Measurements from ENCODE around the gene LRRFIP1.

Gene LRRFIP1

GRCh38 chr2:237742614-237743013, 115.2 kb downstream of the LRRFIP1 start:
- peaks cover 7% of the 10 kb centered on the region for H3K4me1 ChIP-seq (ENCODE audit: insufficient read depth, poor library complexity, severe bottlenecking)
- H3K36me3 ChIP-seq (ENCODE audit: low read depth): peaks cover 51% of the 10 kb centered on the region
- TF ChIP-seq CTCF (IDR thresholded peaks at IDR 0.05; ENCODE audit: poor library complexity, severe bottlenecking): no peak
- DNase-seq (ENCODE audit: low spot score) (no peak), ATAC-seq (ENCODE audit: low read depth) (no peak)
- no peaks in the 10 kb centered on the region for H3K9me3 ChIP-seq (ENCODE audit: severe bottlenecking)
- H3K27ac ChIP-seq (ENCODE audit: poor library complexity, severe bottlenecking): no peak overlapping the region
- no peaks in the 10 kb centered on the region for H3K27me3 ChIP-seq (ENCODE audit: insufficient read depth, poor library complexity, severe bottlenecking)
- no peak overlapping the region for H3K4me3 ChIP-seq (ENCODE audit: severe bottlenecking)

DNA sequence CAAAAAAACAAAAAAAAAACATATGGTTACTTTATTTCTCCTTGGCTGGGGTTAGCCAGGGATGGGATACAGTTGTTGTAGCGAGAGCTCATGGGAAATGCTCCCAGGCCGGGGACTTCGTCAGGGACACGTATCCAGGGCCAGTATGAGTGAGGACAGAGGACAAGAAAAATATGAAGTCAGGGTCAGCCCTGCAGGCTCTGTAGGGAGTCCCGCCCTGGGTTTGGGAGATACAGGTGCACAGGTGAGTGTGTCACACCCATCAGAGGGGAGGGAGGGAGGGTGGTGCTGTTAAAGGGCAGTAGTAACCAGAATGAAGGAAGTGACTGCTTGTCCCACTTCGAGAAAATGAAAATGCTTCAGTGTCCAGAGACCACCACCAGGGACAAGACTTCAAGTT, 115.6 kb downstream of the LRRFIP1 start:
- H3K4me3 ChIP-seq (ENCODE audit: severe bottlenecking): no peak overlapping the region
- H3K4me1 ChIP-seq (ENCODE audit: insufficient read depth, poor library complexity, severe bottlenecking): peaks cover 7% of the 10 kb centered on the region
- H3K9me3 ChIP-seq (ENCODE audit: severe bottlenecking): no peaks in the 10 kb centered on the region
- TF ChIP-seq CTCF (IDR thresholded peaks at IDR 0.05; ENCODE audit: poor library complexity, severe bottlenecking): no peak
- H3K27me3 ChIP-seq (ENCODE audit: insufficient read depth, poor library complexity, severe bottlenecking): no peaks in the 10 kb centered on the region
- ATAC-seq (ENCODE audit: low read depth) (no peak), DNase-seq (ENCODE audit: low spot score) (no peak)
- H3K27ac ChIP-seq (ENCODE audit: poor library complexity, severe bottlenecking): peak overlapping the region; percentile 30
- peaks cover 51% of the 10 kb centered on the region for H3K36me3 ChIP-seq (ENCODE audit: low read depth)

DNA sequence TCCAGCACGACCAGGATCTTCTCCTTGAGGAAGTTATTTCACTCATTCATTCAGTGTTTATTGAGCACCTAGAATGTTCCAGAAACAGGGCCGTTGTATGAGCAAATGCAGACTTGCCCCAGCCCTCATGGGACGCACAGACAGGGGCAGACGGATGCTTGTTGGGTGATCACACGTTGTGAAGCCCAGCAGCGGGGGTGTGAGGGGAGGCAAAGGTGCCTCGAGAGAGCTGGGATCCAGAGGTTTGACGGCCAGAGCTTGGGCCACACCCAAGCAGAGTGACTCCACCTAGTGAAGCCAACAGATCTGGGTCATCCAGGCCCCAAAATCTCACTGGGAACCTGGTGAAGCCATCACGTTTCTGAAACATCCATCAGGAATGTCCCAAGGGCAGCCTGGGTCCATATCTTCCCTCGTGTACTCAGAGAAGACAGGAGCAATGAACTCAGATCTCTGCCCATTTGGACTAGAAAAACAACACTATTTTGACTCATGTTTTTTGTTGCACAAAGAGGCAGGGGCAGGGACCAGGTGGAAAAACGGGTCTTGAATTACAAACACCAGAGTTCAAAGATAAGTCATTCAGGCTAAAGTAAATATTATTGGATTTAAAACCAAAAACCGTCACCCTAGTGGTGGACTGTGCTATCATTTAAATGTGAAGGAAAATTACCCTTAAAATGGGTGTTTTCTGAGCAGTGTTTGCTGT, 116.3 kb downstream of the LRRFIP1 start:
- ATAC-seq (ENCODE audit: low read depth) (peak; percentile 67), DNase-seq (ENCODE audit: low spot score) (no peak)
- no peaks in the 10 kb centered on the region for H3K9me3 ChIP-seq (ENCODE audit: severe bottlenecking)
- H3K4me3 ChIP-seq (ENCODE audit: severe bottlenecking): no peak overlapping the region
- TF ChIP-seq CTCF (IDR thresholded peaks at IDR 0.05; ENCODE audit: poor library complexity, severe bottlenecking): no peak
- H3K27me3 ChIP-seq (ENCODE audit: insufficient read depth, poor library complexity, severe bottlenecking): no peaks in the 10 kb centered on the region
- H3K4me1 ChIP-seq (ENCODE audit: insufficient read depth, poor library complexity, severe bottlenecking): peaks cover 7% of the 10 kb centered on the region
- peaks cover 53% of the 10 kb centered on the region for H3K36me3 ChIP-seq (ENCODE audit: low read depth)
- H3K27ac ChIP-seq (ENCODE audit: poor library complexity, severe bottlenecking): peak overlapping the region; percentile 30

GRCh38 chr2:237744270-237744612, 116.9 kb downstream of the LRRFIP1 start:
- Histone ChIP-seq H3K9me3 (ENCODE audit: severe bottlenecking) (no peaks in the 10 kb centered on the region), H3K27me3 (ENCODE audit: insufficient read depth, poor library complexity, severe bottlenecking) (no peaks in the 10 kb centered on the region), H3K4me3 (ENCODE audit: severe bottlenecking) (no peak overlapping the region), H3K36me3 (ENCODE audit: low read depth) (peaks cover 56% of the 10 kb centered on the region), H3K27ac (ENCODE audit: poor library complexity, severe bottlenecking) (peak overlapping the region; percentile 30), H3K4me1 (ENCODE audit: insufficient read depth, poor library complexity, severe bottlenecking) (peaks cover 7% of the 10 kb centered on the region)
- no peak for DNase-seq (ENCODE audit: low spot score)
- TF ChIP-seq CTCF (IDR thresholded peaks at IDR 0.05; ENCODE audit: poor library complexity, severe bottlenecking): no peak
- no peak for ATAC-seq (ENCODE audit: low read depth)

- DNase-seq (ENCODE audit: low spot score): no peak
- peaks cover 7% of the 10 kb centered on the region for H3K4me1 ChIP-seq (ENCODE audit: insufficient read depth, poor library complexity, severe bottlenecking)
- no peak overlapping the region for H3K27ac ChIP-seq (ENCODE audit: poor library complexity, severe bottlenecking)
- H3K9me3 ChIP-seq (ENCODE audit: severe bottlenecking): no peaks in the 10 kb centered on the region
- H3K36me3 ChIP-seq (ENCODE audit: low read depth): peaks cover 57% of the 10 kb centered on the region
- TF ChIP-seq CTCF (IDR thresholded peaks at IDR 0.05; ENCODE audit: poor library complexity, severe bottlenecking): peak; percentile 95
- H3K27me3 ChIP-seq (ENCODE audit: insufficient read depth, poor library complexity, severe bottlenecking): no peaks in the 10 kb centered on the region
- no peak overlapping the region for H3K4me3 ChIP-seq (ENCODE audit: severe bottlenecking)
- peak; percentile 77 for ATAC-seq (ENCODE audit: low read depth)
These were observed 117.3 kb downstream of the LRRFIP1 start for GRCh38 chr2:237744613-237745249.
